Skin epidermis (tissue), 12 donors: ENCODE measurements around the gene NALCN.

ENCODE experiments used
- H3K27ac ChIP-seq, 21 experiments: fragments of 200-600 bp; sonication (generic) in 11 of 21; one replicate each; pipeline ENCODE4 v1.5.0; 2020; ENCODE audit warnings: mild to moderate bottlenecking in 3 of 21, inconsistent platforms in 2 of 21, moderate library complexity in 2 of 21
- H3K4me3 ChIP-seq, 7 experiments: fragments of 200-600 bp; sonication (generic) in 2 of 7; one replicate each; pipeline ENCODE4 v1.5.0; 2020; ENCODE audit warnings: inconsistent platforms in 2 of 7, mild to moderate bottlenecking in 2 of 7, moderate library complexity in 1 of 7

NALCN gene

GRCh38 chr13:101417501-101417900, 1.2 kb upstream of the NALCN start:
- H3K4me3 ChIP-seq = no peak overlapping the region
- no peak overlapping the region for H3K27ac ChIP-seq

- no peak overlapping the region for H3K27ac ChIP-seq
- peak overlapping the region in 1 of 7 experiments; percentile 28 for H3K4me3 ChIP-seq
Measured at GRCh38 chr13:101417043-101417406, 717 bp upstream of the NALCN start.

- H3K4me3 ChIP-seq = peak overlapping the region; percentile 9 to 48 (median 28)
- H3K27ac ChIP-seq = peak overlapping the region in 4 of 21 experiments; percentile 15 to 62 (median 44)
Measured at GRCh38 chr13:101415358-101416174, 742 bp downstream of the NALCN start.

- Histone ChIP-seq H3K27ac (no peak overlapping the region), H3K4me3 (no peak overlapping the region)
Measured at GRCh38 chr13:101412076-101412475, 4.2 kb downstream of the NALCN start.

- Histone ChIP-seq H3K27ac (no peak overlapping the region), H3K4me3 (no peak overlapping the region)
Measured at GRCh38 chr13:101408992-101409656, 7.2 kb downstream of the NALCN start.

- Histone ChIP-seq H3K4me3 (no peak overlapping the region), H3K27ac (no peak overlapping the region)
Measured at GRCh38 chr13:101408154-101408553, 8.2 kb downstream of the NALCN start.

- Histone ChIP-seq H3K4me3 (no peak overlapping the region), H3K27ac (no peak overlapping the region)
Measured at GRCh38 chr13:101406791-101407190, 9.5 kb downstream of the NALCN start.

GRCh38 chr13:101401196-101401595, 15.1 kb downstream of the NALCN start:
- no peak overlapping the region for H3K4me3 ChIP-seq
- no peak overlapping the region for H3K27ac ChIP-seq

GRCh38 chr13:101399365-101399764, 16.9 kb downstream of the NALCN start:
- Histone ChIP-seq H3K4me3 (no peak overlapping the region), H3K27ac (no peak overlapping the region)

- no peak overlapping the region for H3K4me3 ChIP-seq
- no peak overlapping the region for H3K27ac ChIP-seq
Measured at GRCh38 chr13:101398920-101399319, 17.4 kb downstream of the NALCN start.

- no peak overlapping the region for H3K4me3 ChIP-seq
- no peak overlapping the region for H3K27ac ChIP-seq
Measured at GRCh38 chr13:101398191-101398590, 18.1 kb downstream of the NALCN start.

GRCh38 chr13:101397742-101398141, 18.6 kb downstream of the NALCN start:
- Histone ChIP-seq H3K27ac (no peak overlapping the region), H3K4me3 (no peak overlapping the region)

- H3K27ac ChIP-seq = no peak overlapping the region
- no peak overlapping the region for H3K4me3 ChIP-seq
Measured at GRCh38 chr13:101394605-101395004, 21.7 kb downstream of the NALCN start.

GRCh38 chr13:101393140-101393539, 23.2 kb downstream of the NALCN start:
- H3K27ac ChIP-seq = no peak overlapping the region
- no peak overlapping the region for H3K4me3 ChIP-seq

GRCh38 chr13:101390461-101390860, 25.8 kb downstream of the NALCN start:
- H3K4me3 ChIP-seq = no peak overlapping the region
- H3K27ac ChIP-seq = peak overlapping the region in 1 of 21 experiments; percentile 17

GRCh38 chr13:101384929-101385328, 31.4 kb downstream of the NALCN start:
- H3K4me3 ChIP-seq = no peak overlapping the region

GRCh38 chr13:101383595-101383994, 32.7 kb downstream of the NALCN start:
- Histone ChIP-seq H3K27ac (no peak overlapping the region), H3K4me3 (no peak overlapping the region)

More at GRCh38 chr13:101384929-101385328, 31.4 kb downstream of the NALCN start:
- H3K27ac ChIP-seq = no peak overlapping the region

- H3K27ac ChIP-seq = no peak overlapping the region
- no peak overlapping the region for H3K4me3 ChIP-seq
Measured at GRCh38 chr13:101382701-101383100, 33.6 kb downstream of the NALCN start.

- no peak overlapping the region for H3K4me3 ChIP-seq
- no peak overlapping the region for H3K27ac ChIP-seq
Measured at GRCh38 chr13:101382086-101382485, 34.2 kb downstream of the NALCN start.

- no peak overlapping the region for H3K4me3 ChIP-seq
- H3K27ac ChIP-seq = no peak overlapping the region
Measured at GRCh38 chr13:101360525-101360924, 55.8 kb downstream of the NALCN start.

- Histone ChIP-seq H3K4me3 (no peak overlapping the region), H3K27ac (no peak overlapping the region)
Measured at GRCh38 chr13:101354895-101355294, 61.4 kb downstream of the NALCN start.
